NCI-H1105 treated with DMSO at 0.1 percent for 48 hours (cell line): ENCODE results near the gene USP11.

Experiments
- DNase-seq: peaks from one replicate; lab custom pipeline; 2025; lab: John Stamatoyannopoulos, UW

The USP11 gene

DNA sequence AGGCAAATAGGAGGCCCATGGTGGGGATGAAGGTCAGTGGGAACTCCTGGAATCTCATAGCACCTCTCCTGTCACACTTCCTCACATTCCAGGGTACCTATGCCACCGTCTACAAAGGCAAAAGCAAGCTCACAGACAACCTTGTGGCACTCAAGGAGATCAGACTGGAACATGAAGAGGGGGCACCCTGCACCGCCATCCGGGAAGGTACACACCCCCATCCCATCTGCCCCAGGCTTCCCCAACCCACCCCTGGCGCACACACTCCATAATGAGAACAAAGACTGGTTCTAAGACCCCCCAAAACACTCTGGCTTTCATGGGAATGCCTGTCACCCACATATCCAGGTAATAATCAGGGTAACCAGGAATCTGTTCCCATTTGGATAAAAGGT, 7.9 kb upstream of the USP11 start:
- DNase-seq: no peak

DNA sequence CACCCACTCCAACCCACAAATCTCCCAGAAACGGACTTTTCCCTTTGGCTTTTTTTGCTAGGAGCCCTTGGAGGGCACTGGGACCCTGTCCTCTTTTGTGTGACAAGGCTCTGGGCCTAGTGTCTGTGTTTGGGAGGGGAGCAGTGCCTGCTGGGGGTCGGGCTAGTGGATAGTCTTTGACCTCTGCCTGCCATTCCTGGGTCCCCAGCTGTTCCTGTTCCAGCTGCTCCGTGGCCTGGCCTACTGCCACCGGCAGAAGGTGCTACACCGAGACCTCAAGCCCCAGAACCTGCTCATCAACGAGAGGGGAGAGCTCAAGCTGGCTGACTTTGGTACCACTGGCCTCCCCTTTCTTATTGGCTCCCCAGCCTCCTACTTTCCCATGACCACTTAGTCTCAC, 6.7 kb upstream of the USP11 start:
- no peak for DNase-seq

DNA sequence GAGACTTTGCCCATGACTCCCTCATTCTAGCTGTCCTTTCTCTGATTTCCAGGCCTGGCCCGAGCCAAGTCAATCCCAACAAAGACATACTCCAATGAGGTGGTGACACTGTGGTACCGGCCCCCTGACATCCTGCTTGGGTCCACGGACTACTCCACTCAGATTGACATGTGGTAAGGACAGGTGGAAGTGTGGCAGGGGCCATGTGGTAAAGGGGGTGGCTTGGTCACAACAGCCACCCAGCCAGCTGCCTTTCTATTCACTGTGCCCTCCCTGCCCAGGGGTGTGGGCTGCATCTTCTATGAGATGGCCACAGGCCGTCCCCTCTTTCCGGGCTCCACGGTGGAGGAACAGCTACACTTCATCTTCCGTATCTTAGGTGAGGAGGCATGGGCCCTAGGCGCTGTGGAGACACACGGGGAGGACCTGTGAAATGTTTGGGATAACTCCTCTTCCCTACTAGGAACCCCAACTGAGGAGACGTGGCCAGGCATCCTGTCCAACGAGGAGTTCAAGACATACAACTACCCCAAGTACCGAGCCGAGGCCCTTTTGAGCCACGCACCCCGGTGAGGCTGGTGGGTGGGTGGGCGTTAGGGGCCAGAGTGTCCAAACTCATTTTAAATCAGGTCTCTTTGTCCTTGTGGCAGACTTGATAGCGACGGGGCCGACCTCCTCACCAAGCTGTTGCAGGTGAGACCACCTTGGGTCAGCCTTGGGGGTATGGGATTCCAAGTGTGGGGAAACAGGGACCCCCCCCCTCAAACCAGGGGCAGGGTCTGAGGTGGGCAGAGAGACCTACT, 6.1 kb upstream of the USP11 start:
- no peak for DNase-seq

DNA sequence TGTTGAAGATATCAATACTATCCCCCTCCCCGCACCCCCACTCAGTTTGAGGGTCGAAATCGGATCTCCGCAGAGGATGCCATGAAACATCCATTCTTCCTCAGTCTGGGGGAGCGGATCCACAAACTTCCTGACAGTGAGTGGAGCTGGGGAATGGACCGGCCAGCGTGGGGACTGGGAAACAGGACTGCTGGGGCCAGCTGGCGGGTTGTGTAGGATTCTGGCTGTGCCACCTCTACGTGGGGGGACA, 5.5 kb upstream of the USP11 start:
- no peak for DNase-seq

DNA sequence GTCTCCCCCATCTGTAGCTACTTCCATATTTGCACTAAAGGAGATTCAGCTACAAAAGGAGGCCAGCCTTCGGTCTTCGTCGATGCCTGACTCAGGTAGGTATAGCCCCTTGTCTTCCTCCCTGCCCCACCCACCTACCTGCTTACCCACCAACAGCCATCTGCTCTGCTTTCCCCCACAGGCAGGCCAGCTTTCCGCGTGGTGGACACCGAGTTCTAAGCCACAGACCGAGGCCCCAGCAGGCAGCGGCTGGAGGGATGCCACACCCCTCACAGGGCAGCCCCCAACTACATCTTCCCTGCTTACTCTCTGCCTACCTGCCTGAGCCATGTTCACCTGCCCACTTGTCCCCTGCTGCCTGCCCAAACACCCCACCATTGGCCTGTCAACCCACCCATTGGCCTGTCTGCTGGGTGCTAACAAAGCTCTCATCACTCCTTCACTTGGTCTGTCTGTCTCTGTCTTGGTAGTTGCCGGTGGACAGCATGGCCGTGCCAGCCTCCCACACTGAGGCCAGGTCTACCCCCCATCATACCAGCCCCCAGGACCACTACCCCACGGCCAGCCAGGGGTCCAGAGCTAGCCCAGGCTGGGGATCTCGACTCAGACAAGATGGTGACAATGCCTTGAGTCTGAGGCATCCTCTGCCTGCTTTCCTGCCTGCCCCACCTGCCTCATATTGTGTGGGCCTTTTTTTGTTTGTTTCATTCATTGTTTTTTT, 4.1 kb upstream of the USP11 start:
- DNase-seq: no peak

DNA sequence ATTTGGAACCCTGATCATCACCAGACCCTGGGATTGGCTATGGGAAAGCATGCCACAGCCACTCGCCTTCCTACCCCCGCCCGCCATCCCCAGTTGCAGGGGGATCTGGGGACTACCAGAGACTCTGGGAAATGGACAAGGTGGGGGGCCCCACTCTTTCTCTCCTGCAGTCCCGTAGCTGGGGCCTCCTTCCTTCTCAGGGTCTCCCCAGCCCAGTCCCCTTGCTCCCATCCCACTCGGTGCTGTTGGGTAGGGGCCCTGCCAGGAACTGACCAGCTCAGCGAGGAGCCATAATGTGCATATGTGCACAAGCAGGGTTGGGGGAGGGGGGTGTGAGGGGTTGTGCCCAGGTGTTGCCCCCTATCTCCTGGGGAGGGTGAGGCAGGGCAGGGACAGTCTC, 3.4 kb upstream of the USP11 start:
- DNase-seq: no peak

DNA sequence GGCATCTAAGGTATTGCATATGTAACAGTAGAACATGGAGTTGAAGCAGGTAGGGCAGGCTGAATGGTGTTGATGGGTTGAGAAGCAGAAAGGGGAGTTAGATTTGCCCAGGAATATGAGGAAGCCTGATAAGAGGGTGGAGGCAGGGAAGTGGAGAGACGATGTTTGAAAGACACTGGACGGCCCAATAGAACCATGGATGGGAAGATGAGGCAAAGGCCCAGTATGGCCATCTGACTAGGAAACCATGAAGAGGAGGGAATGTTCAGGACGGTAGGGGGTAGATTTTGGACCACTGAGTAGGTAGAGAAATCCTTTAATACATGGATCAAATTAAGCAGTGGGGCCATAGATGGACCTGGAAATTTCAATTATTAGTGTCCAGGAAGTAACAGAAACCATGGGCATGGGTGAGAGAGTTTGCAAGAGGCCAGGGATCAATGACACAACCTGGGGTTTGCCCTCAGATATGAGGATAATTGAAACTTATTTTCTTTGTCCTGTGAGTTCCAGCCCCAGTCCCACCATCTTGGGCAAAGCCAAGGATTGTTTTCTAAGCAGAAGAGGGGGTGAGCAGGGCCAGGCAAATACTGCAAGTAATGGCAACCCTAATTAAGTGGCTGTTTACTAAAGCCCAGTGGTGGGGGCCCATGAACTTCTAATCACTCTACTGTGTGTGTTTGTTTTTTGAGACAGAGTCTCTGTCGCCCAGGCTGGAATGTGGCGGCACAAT, 2.5 kb upstream of the USP11 start:
- DNase-seq: no peak

DNA sequence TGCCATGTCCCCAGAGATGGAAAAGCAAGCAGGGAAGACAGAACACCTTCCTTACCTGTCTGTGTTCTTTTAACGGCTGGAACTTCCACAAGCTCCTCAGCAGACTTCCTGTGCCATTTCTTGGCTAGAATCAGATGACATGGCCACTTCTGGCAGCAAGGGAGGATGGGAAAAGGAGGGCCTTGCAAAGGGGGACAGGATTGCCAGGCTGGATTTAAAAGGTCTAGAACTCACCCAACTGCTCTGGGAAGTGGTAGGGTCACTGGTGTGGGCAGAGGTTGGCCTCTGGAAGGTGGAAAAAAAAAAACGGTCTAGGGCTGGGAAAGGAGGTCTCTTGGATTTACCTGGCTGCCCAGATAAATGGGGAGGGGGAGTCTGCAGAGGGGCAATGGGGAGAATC, 1.6 kb upstream of the USP11 start:
- no peak for DNase-seq

DNA sequence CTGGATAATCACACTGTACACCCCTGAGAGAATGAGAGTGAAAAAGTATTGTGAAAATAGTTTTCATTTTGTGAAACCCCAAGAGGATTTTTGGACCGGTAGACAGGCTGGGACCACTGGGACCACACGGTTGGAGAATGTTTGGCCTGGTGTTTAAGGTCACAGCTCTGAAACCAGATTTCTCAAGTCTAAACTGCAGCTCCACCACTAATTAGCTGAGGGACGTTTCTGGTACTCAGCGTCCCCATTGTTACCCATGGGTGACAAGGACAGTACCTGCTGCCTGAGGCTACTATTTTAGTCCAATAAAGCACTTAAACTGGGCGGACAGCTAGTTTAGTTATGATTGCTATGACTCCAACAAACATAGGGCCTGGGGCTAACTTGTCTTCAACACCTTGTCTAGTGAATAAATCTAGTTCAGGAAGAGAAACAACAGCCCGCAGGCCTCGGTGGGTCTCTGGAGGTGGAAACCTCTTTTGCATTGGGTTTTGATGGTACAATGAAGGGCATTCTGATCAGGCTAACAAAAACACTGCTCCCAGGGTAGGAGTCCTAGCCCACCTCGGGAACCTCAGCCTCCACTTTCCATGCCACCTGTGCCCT, 509 bp upstream of the USP11 start:
- DNase-seq: no peak

DNA sequence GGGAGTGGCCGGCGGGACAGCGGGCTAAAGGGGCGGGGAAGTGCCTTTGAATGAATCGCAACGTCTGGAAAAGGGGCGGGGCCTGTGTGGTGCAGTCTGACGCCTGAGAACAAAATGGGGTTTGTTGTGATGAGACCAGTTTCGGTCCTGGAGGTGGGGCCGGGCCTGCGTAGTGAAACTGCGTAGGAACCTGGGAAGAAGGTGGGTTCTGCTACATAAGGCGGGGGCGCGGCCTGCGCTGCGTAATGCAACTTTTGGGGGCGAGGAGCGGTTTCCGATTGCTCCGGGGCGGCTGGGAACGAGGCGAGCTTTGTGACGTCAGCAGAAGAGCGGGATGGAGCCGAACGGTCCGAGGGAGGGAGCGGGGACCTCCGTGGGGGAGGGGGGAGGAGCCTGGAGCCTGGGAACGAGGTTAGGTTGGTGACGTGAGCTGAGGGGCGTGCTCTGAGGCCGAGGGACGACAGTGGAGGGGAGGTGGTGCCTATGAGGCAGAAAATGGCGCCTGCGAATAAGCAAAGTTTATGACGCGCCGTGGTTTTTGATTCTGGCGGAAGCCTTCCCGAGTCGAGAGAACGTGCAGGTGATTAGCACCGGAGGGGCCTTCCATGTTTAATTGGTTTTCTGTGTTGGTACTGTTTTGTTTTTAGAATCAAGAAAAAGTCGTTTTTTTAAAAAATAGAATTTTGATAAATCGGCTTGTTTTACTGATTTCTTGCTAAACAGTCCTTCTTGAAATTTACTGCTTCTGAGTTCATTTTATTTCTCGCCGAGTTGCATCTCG, 714 bp downstream of the USP11 start:
- peak; percentile 91 for DNase-seq

DNA sequence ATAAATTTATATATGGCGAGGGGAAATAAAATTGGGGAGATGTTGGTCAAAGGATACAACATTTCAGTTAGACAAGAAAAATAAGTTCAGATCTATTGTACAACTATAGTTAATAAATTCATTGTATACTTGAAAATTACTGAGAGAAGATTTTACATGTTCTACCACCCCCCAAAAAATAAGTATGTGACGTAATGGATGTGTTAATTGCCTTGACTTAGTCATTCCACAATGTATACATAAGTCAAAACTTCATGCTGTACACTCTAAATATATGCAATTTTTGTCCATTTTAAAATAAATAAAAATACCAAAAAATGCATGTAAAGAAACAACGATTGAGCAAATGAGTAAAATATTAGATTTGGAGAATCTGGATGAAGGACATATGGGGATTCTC, 1.8 kb downstream of the USP11 start:
- DNase-seq: no peak

DNA sequence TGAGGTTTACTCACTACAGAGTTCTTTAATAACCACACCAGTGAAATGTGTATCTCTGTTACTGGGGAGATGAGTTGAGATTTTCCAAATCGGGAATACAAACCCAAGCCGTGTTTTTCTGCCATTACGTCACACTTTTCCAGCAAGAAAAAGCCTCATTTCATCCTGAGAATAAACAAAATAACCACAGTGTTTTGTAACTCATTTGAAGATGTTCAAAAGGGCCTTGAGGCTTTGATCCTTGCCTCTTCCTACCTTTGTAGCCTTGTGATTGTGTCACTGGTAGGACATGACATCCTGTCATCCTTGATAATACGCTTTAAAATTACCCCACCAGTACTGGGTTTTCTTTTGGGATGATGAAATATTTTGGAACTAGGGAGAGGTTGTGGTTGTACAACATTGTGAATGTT, 2.9 kb downstream of the USP11 start:
- DNase-seq: no peak

DNA sequence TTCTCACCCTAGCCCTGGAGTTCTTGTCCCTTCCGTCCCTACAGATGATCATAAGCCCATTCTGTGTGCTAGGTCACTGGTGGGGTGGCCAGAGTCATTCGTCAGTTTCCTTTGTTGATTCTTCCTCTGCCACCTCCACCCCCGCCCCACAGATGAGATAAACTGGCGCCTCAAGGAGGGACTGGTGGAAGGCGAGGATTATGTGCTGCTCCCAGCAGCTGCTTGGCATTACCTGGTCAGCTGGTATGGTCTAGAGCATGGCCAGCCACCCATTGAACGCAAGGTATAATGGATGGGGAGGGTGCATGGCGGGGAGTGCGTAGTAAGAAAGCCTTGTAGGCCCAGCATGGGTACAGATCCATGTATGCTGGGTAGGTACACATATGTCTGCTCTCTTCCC, 6.4 kb downstream of the USP11 start:
- no peak for DNase-seq

DNA sequence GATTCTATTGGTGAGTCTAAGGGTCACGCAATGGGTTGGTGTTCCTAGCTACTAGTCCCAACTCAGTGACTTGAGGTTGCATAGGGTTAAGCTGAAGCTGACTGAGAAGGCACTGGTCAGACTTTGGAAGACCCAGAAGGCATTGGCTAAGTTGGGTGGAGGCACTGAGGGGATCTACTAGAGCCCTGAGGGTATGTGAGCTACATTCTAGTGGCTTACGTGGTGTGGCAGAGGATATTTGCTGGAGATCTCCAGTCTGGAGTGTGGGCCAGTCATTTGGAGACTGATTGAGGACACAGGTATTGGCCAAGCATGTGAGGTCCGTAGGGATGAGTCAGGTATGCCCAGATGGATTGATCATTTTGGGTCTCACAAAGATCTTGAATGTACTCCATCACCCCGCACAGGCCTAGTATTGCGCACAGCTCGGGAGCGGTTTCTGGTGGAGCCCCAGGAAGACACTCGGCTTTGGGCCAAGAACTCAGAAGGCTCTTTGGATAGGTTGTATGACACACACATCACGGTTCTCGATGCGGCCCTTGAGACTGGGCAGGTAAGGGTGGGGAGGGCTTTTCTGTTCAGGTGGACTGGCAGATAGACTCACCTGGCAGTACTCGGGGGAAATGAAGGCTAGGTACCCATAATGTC, 7.2 kb downstream of the USP11 start:
- no peak for DNase-seq

DNA sequence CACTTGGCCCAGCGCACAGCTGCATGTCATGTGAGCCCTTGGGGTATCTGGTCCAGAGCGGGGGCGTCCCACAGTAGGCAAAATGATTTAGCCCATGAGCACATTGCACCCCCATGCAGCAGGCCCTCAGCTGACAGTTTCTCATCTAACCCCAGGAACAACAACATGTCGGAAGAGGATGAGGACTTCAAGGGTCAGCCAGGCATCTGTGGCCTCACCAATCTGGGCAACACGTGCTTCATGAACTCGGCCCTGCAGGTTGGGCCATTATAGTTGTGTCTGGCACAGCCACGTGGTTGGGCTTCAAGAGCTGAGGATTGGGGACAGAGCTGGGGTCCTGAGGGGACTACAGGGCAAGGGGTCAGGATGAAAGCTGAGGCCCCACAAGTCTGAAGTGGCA, 7.8 kb downstream of the USP11 start:
- no peak for DNase-seq

DNA sequence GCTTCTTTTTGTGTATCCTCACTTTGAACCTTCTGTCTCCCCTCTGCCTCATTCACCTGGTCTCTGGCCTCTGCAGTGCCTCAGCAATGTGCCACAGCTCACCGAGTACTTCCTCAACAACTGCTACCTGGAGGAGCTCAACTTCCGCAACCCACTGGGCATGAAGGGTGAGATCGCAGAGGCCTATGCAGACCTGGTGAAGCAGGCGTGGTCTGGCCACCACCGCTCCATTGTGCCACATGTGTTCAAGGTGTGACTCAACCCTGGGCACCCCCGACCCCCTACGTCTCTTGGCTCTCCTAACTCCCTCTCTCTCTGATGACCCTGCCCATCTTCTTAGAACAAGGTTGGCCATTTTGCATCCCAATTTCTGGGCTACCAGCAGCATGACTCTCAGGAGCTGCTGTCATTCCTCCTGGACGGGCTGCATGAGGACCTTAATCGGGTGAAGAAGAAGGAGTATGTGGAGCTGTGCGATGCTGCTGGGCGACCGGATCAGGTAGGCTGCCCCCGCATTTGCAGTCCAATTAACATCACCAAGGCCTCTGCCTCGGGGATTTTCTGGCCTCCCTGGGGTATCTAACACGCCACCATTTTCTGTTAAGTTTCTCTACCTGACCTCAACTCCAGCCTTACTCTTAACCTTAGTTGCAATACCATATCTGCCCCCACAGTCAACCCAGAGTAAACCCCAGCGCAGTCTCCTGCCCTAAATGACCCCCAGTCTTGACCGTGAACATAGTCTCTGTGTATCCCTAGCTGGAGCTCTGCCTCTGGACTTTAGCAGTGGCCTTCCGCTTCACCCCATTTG, 8.6 kb downstream of the USP11 start:
- DNase-seq: no peak

DNA sequence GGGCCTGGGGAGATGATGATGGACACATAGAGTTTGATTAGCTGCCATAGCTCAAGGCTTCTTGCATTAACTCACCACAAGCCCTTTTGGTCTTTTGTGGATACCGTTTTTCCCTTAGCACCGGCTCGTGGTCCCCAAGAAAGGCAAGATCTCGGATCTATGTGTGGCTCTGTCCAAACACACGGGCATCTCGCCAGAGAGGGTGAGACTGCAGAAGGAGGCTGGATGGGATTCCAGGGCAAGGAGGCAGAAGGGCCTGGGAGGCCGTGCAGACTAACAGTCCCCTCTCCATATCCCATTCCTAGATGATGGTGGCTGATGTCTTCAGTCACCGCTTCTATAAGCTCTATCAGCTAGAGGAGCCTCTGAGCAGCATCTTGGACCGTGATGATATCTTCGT, 9.5 kb downstream of the USP11 start:
- DNase-seq: no peak

DNA sequence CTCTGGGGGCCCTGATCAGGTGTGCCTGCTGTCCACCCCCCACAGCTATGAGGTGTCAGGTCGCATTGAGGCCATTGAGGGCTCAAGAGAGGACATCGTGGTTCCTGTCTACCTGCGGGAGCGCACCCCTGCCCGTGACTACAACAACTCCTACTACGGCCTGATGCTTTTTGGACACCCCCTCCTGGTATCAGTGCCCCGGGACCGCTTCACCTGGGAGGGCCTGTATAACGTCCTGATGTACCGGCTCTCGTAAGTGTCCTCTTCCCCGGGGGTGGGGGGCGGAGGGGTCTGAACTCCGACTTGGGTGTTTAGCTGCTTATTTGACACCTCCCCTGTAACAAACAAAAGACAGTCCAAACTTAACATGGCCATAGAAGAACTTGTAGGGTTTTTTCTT, 10.5 kb downstream of the USP11 start:
- DNase-seq: no peak

DNA sequence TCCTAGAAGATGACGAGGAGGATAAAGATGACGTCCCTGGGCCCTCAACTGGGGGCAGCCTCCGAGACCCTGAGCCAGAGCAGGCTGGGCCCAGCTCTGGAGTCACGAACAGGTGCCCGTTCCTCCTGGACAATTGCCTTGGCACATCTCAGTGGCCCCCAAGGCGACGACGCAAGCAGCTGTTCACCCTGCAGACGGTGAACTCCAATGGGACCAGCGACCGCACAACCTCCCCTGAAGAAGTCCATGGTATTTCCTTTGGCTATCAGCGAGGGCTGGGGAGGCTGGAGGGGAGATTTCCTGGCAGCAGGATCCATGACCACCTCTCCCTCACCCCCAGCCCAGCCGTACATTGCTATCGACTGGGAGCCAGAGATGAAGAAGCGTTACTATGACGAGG, 11.9 kb downstream of the USP11 start:
- no peak for DNase-seq

DNA sequence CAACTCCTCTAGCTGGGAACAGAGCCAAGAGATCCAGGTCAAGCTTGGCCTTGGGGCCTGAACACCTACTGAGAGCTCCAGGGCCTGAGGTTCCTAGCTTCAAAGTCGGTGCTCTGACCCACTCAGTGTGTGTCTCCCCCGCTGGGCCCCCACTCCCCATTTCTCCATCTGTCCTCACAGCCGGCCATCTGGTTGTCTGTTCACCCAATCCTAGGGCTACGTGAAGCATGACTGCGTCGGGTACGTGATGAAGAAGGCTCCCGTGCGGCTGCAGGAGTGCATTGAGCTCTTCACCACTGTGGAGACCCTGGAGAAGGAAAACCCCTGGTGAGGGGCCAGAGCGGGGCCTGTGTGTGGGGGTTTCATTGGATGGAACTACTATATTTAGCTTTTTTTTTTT, 12.3 kb downstream of the USP11 start:
- no peak for DNase-seq
